ENCODE results near the gene TOX2. TPM values are rescaled to one million over a fixed set of nuclear protein-coding genes. Genes with fewer than 3 reads are reported as not detected.

TOX2 gene
- total RNA-seq, 3 donors from 2014 or later (not counting 1 experiment from before 2014, with no cell fraction given), result 0.93 to 1.8 (median 1.2) TPM

- TF ChIP-seq CTCF (IDR thresholded peaks at IDR 0.05), result no peak
Measured at GRCh38 chr20:43968341-43969000, 53.8 kb downstream of the TOX2 start.

GRCh38 chr20:43969028-43969447 lies 54.4 kb downstream of the TOX2 start:
- ATAC-seq (no peak), DNase-seq (no peak)
- no peak overlapping the region for H3K27ac ChIP-seq (ENCODE audit: low read length)
- H3K27me3 ChIP-seq (ENCODE audit: control insufficient read depth, insufficient read depth, low read length), result peaks cover 15% of the 10 kb centered on the region
- Mint-ChIP-seq H3K36me3 (no peaks in the 10 kb centered on the region), H3K4me3 (no peak overlapping the region), H3K27ac (no peak overlapping the region), H3K4me1 (peaks cover 5 to 9% of the 10 kb centered on the region in 2 donors), H3K9me3 (no peaks in the 10 kb centered on the region), H3K27me3 (ENCODE audit: low read depth in 2 of 2) (peaks cover 35 to 38% of the 10 kb centered on the region in 2 donors)
- peaks cover 8% of the 10 kb centered on the region for H3K4me1 ChIP-seq (ENCODE audit: control insufficient read depth, insufficient read depth, low read length)
- no peaks in the 10 kb centered on the region for H3K36me3 ChIP-seq (ENCODE audit: control insufficient read depth, insufficient read depth, low read length)
- H3K9me3 ChIP-seq (ENCODE audit: control insufficient read depth, insufficient read depth, low read length), result no peaks in the 10 kb centered on the region
- no peak overlapping the region for H3K4me3 ChIP-seq (ENCODE audit: low read length)
- WGBS (ENCODE audit: insufficient coverage), result 74% methylated on average over 7 of the region's 7 CpGs
- intact Hi-C loops (cut with micrococcal nuclease), result no loop called here
- no peak for TF ChIP-seq CTCF (IDR thresholded peaks at IDR 0.05)

More at GRCh38 chr20:43968341-43969000, 53.8 kb downstream of the TOX2 start:
- Histone ChIP-seq H3K27ac (ENCODE audit: low read length) (no peak overlapping the region), H3K36me3 (ENCODE audit: control insufficient read depth, insufficient read depth, low read length) (no peaks in the 10 kb centered on the region), H3K4me3 (ENCODE audit: low read length) (no peak overlapping the region), H3K27me3 (ENCODE audit: control insufficient read depth, insufficient read depth, low read length) (peaks cover 21% of the 10 kb centered on the region), H3K9me3 (ENCODE audit: control insufficient read depth, insufficient read depth, low read length) (no peaks in the 10 kb centered on the region), H3K4me1 (ENCODE audit: control insufficient read depth, insufficient read depth, low read length) (peaks cover 10% of the 10 kb centered on the region)
- 81% methylated on average over 4 of the region's 5 CpGs for WGBS (ENCODE audit: insufficient coverage)
- no peak for DNase-seq
- Mint-ChIP-seq H3K4me1 (peaks cover 6 to 11% of the 10 kb centered on the region in 2 donors), H3K9me3 (no peaks in the 10 kb centered on the region), H3K36me3 (no peaks in the 10 kb centered on the region), H3K27me3 (ENCODE audit: low read depth in 2 of 2) (peaks cover 30 to 32% of the 10 kb centered on the region in 2 donors), H3K4me3 (no peak overlapping the region), H3K27ac (no peak overlapping the region)
- intact Hi-C loops (cut with micrococcal nuclease), result no loop called here
- ATAC-seq, result no peak

- no peaks in the 10 kb centered on the region for H3K9me3 Mint-ChIP-seq
- 91% methylated on average over 7 of the region's 8 CpGs for whole genome bisulfite sequencing (ENCODE audit: insufficient coverage)
- H3K36me3 ChIP-seq (ENCODE audit: control insufficient read depth, insufficient read depth, low read length), result no peaks in the 10 kb centered on the region
- intact Hi-C loops (cut with micrococcal nuclease), result no loop called here
- no peak for DNase-seq
- no peak overlapping the region for H3K4me3 ChIP-seq (ENCODE audit: low read length)
- peaks cover 0 to 4% of the 10 kb centered on the region in 2 donors for H3K4me1 Mint-ChIP-seq
- H3K36me3 Mint-ChIP-seq, result no peaks in the 10 kb centered on the region
- peaks cover 33 to 40% of the 10 kb centered on the region in 2 donors for H3K27me3 Mint-ChIP-seq (ENCODE audit: low read depth in 2 of 2)
- H3K9me3 ChIP-seq (ENCODE audit: control insufficient read depth, insufficient read depth, low read length), result no peaks in the 10 kb centered on the region
- H3K4me1 ChIP-seq (ENCODE audit: control insufficient read depth, insufficient read depth, low read length), result peaks cover 2% of the 10 kb centered on the region
- peaks cover 10% of the 10 kb centered on the region for H3K27me3 ChIP-seq (ENCODE audit: control insufficient read depth, insufficient read depth, low read length)
- ATAC-seq, result no peak
- no peak overlapping the region for H3K27ac Mint-ChIP-seq
- H3K27ac ChIP-seq (ENCODE audit: low read length), result no peak overlapping the region
- TF ChIP-seq CTCF (IDR thresholded peaks at IDR 0.05), result no peak
- no peak overlapping the region for H3K4me3 Mint-ChIP-seq
Measured at GRCh38 chr20:43969501-43970182, 55.0 kb downstream of the TOX2 start.
